NCI-H1092 treated with DMSO at 0.1 percent for 48 hours (cell line): ENCODE measurements around the gene TMEM42.
"Not testable (repeated sequence)": the region's sequence is repeated elsewhere in the genome, so short reads cannot be mapped to it uniquely, and the experiment has no call there.

Experiments used
- DNase-seq: peaks from one replicate; lab custom pipeline; 2025; lab: John Stamatoyannopoulos, UW

The TMEM42 gene

GRCh38 chr3:44861412-44862225, at the start of gene TMEM42:
Gene TMEM42 (plus strand): TSS chr3:44861912. CDS start chr3:44861925, 13 bp downstream.
- DNase-seq = peak; percentile 87

- DNase-seq = no peak
Observed at GRCh38 chr3:44814751-44815150, 47.0 kb upstream of the TMEM42 start.

- not testable (repeated sequence) for DNase-seq
Observed at GRCh38 chr3:44816334-44816733, 45.4 kb upstream of the TMEM42 start.

- not testable (repeated sequence) for DNase-seq
Observed at GRCh38 chr3:44821206-44821605, 40.5 kb upstream of the TMEM42 start.

- DNase-seq = no peak
Observed at GRCh38 chr3:44825264-44825925, 36.3 kb upstream of the TMEM42 start.

- no peak for DNase-seq
Observed at GRCh38 chr3:44827196-44827595, 34.5 kb upstream of the TMEM42 start.

- no peak for DNase-seq
Observed at GRCh38 chr3:44831232-44831631, 30.5 kb upstream of the TMEM42 start.

- no peak for DNase-seq
Observed at GRCh38 chr3:44832032-44832431, 29.7 kb upstream of the TMEM42 start.

GRCh38 chr3:44832965-44833364, 28.7 kb upstream of the TMEM42 start:
- no peak for DNase-seq

GRCh38 chr3:44833394-44833793, 28.3 kb upstream of the TMEM42 start:
- DNase-seq = no peak

- no peak for DNase-seq
Observed at GRCh38 chr3:44835684-44836083, 26.0 kb upstream of the TMEM42 start.

- no peak for DNase-seq
Observed at GRCh38 chr3:44842376-44842775, 19.3 kb upstream of the TMEM42 start.

GRCh38 chr3:44845528-44846520, 15.9 kb upstream of the TMEM42 start:
- DNase-seq = no peak

GRCh38 chr3:44848634-44849033, 13.1 kb upstream of the TMEM42 start:
- no peak for DNase-seq

GRCh38 chr3:44856663-44857062, 5.0 kb upstream of the TMEM42 start:
- DNase-seq = not testable (repeated sequence)

- DNase-seq = no peak
Observed at GRCh38 chr3:44860117-44860516, 1.6 kb upstream of the TMEM42 start.

- no peak for DNase-seq
Observed at GRCh38 chr3:44862226-44862637, 520 bp downstream of the TMEM42 start.

GRCh38 chr3:44865272-44866035, 3.7 kb downstream of the TMEM42 start:
- peak; percentile 66 for DNase-seq

- no peak for DNase-seq
Observed at GRCh38 chr3:44867421-44868111, 5.9 kb downstream of the TMEM42 start.

- DNase-seq = peak; percentile 88
Observed at GRCh38 chr3:44870375-44871061, 8.8 kb downstream of the TMEM42 start.
